Measurements from ENCODE around the gene TRIM29. TPM values are rescaled to one million over a fixed set of nuclear protein-coding genes. Genes with fewer than 3 reads are reported as not detected.

TRIM29 gene
- total and polyA plus RNA-seq, 2 donors from 2014 or later, result 0.65 to 32.9 TPM

GRCh38 chr11:120079750-120080610 is 57.9 kb downstream of the TRIM29 start:
- no peaks in the 10 kb centered on the region for H3K9me3 ChIP-seq (ENCODE audit: control insufficient read depth in 2 of 3, insufficient read depth in 1 of 3, low read length in 3 of 3)
- DNase-seq (no peak), FAIRE-seq (no peak)
- no peaks in the 10 kb centered on the region for H3K36me3 ChIP-seq (ENCODE audit: control insufficient read depth in 2 of 3, insufficient read depth in 3 of 3, low read length in 3 of 3)
- H3K27me3 ChIP-seq (ENCODE audit: control insufficient read depth, insufficient read depth, low read length), result no peaks in the 10 kb centered on the region
- intact Hi-C loops (cut with DNase I), result loop anchor here (10.0 kb wide), 1 partner anchor 415 kb away; no protein-coding TSS in a partner anchor
- no peak overlapping the region for H3K27ac ChIP-seq (ENCODE audit: low read depth in 2 of 2, low read length in 2 of 2)
- no peaks in the 10 kb centered on the region for H3K4me1 ChIP-seq (ENCODE audit: control insufficient read depth in 2 of 3, insufficient read depth in 2 of 3, low read depth in 1 of 3, low read length in 3 of 3)
- H3K9ac ChIP-seq (ENCODE audit: low read length in 3 of 3), result no peak overlapping the region
- peak; percentile 36 for TF ChIP-seq CTCF (IDR thresholded peaks at IDR 0.05; ENCODE audit: borderline replicate concordance, extremely low read depth, insufficient read depth)
- no peak overlapping the region for H3K4me3 ChIP-seq (ENCODE audit: low read length in 3 of 3)

- DNase-seq, result no peak
- intact Hi-C loops (cut with DNase I), result loop anchor here (10.0 kb wide), 1 partner anchor 414 kb away; no protein-coding TSS in a partner anchor
- Histone ChIP-seq H3K36me3 (ENCODE audit: control insufficient read depth in 2 of 3, insufficient read depth in 3 of 3, low read length in 3 of 3) (no peaks in the 10 kb centered on the region), H3K9ac (ENCODE audit: low read length in 3 of 3) (no peak overlapping the region), H3K4me3 (ENCODE audit: low read length in 3 of 3) (no peak overlapping the region), H3K27ac (ENCODE audit: low read depth in 2 of 2, low read length in 2 of 2) (no peak overlapping the region), H3K27me3 (ENCODE audit: control insufficient read depth, insufficient read depth, low read length) (no peaks in the 10 kb centered on the region), H3K9me3 (ENCODE audit: control insufficient read depth in 2 of 3, insufficient read depth in 1 of 3, low read length in 3 of 3) (no peaks in the 10 kb centered on the region), H3K4me1 (ENCODE audit: control insufficient read depth in 2 of 3, insufficient read depth in 2 of 3, low read depth in 1 of 3, low read length in 3 of 3) (no peaks in the 10 kb centered on the region)
- FAIRE-seq, result no peak
- no peak for TF ChIP-seq CTCF (IDR thresholded peaks at IDR 0.05; ENCODE audit: borderline replicate concordance, extremely low read depth, insufficient read depth)
Observed at GRCh38 chr11:120078397-120078796, 59.5 kb downstream of the TRIM29 start.

GRCh38 chr11:120074076-120074475 is 63.8 kb downstream of the TRIM29 start:
- TF ChIP-seq CTCF (IDR thresholded peaks at IDR 0.05; ENCODE audit: borderline replicate concordance, extremely low read depth, insufficient read depth), result no peak
- Histone ChIP-seq H3K9me3 (ENCODE audit: control insufficient read depth in 2 of 3, insufficient read depth in 1 of 3, low read length in 3 of 3) (no peaks in the 10 kb centered on the region), H3K27me3 (ENCODE audit: control insufficient read depth, insufficient read depth, low read length) (no peaks in the 10 kb centered on the region), H3K4me3 (ENCODE audit: low read length in 3 of 3) (no peak overlapping the region), H3K36me3 (ENCODE audit: control insufficient read depth in 2 of 3, insufficient read depth in 3 of 3, low read length in 3 of 3) (no peaks in the 10 kb centered on the region), H3K4me1 (ENCODE audit: control insufficient read depth in 2 of 3, insufficient read depth in 2 of 3, low read depth in 1 of 3, low read length in 3 of 3) (no peaks in the 10 kb centered on the region), H3K27ac (ENCODE audit: low read depth in 2 of 2, low read length in 2 of 2) (no peak overlapping the region), H3K9ac (ENCODE audit: low read length in 3 of 3) (no peak overlapping the region)
- FAIRE-seq, result no peak
- no peak for DNase-seq
- intact Hi-C loops (cut with DNase I), result loop anchor here (10.0 kb wide), 1 partner anchor 409 kb away; no protein-coding TSS in a partner anchor

All from kidney (tissue), 14 donors.